ENCODE data around the gene ESF1.

The ESF1 gene

GRCh38 chr20:13692802-13693736 is 91.7 kb downstream of the ESF1 start:
- Histone ChIP-seq H3K36me3 (ENCODE audit: control insufficient read depth, insufficient read depth, low read length) (no peaks in the 10 kb centered on the region), H3K27me3 (ENCODE audit: control insufficient read depth, insufficient read depth, low read length) (no peaks in the 10 kb centered on the region), H3K4me3 (ENCODE audit: low read depth, low read length) (no peak overlapping the region), H3K4me1 (ENCODE audit: control insufficient read depth, insufficient read depth, low read length) (no peaks in the 10 kb centered on the region), H3K9me3 (ENCODE audit: control insufficient read depth, insufficient read depth, low read length) (no peaks in the 10 kb centered on the region), H3K27ac (ENCODE audit: low read depth, low read length) (no peak overlapping the region), H3K9ac (ENCODE audit: low read depth, low read length) (no peak overlapping the region)

- Histone ChIP-seq H3K4me3 (ENCODE audit: low read depth, low read length) (no peak overlapping the region), H3K36me3 (ENCODE audit: control insufficient read depth, insufficient read depth, low read length) (no peaks in the 10 kb centered on the region)
These were observed 93.8 kb downstream of the ESF1 start for GRCh38 chr20:13690943-13691342.

GRCh38 chr20:13687815-13688214 is 96.9 kb downstream of the ESF1 start:
- Histone ChIP-seq H3K4me1 (ENCODE audit: control insufficient read depth, insufficient read depth, low read length) (no peaks in the 10 kb centered on the region), H3K27ac (ENCODE audit: low read depth, low read length) (no peak overlapping the region), H3K4me3 (ENCODE audit: low read depth, low read length) (no peak overlapping the region), H3K36me3 (ENCODE audit: control insufficient read depth, insufficient read depth, low read length) (no peaks in the 10 kb centered on the region), H3K9me3 (ENCODE audit: control insufficient read depth, insufficient read depth, low read length) (no peaks in the 10 kb centered on the region), H3K9ac (ENCODE audit: low read depth, low read length) (no peak overlapping the region), H3K27me3 (ENCODE audit: control insufficient read depth, insufficient read depth, low read length) (no peaks in the 10 kb centered on the region)

More at GRCh38 chr20:13690943-13691342, 93.8 kb downstream of the ESF1 start:
- Histone ChIP-seq H3K9ac (ENCODE audit: low read depth, low read length) (no peak overlapping the region), H3K27ac (ENCODE audit: low read depth, low read length) (no peak overlapping the region), H3K27me3 (ENCODE audit: control insufficient read depth, insufficient read depth, low read length) (no peaks in the 10 kb centered on the region), H3K4me1 (ENCODE audit: control insufficient read depth, insufficient read depth, low read length) (no peaks in the 10 kb centered on the region), H3K9me3 (ENCODE audit: control insufficient read depth, insufficient read depth, low read length) (no peaks in the 10 kb centered on the region)

- Histone ChIP-seq H3K4me3 (ENCODE audit: low read depth, low read length) (no peak overlapping the region), H3K9ac (ENCODE audit: low read depth, low read length) (no peak overlapping the region), H3K36me3 (ENCODE audit: control insufficient read depth, insufficient read depth, low read length) (no peaks in the 10 kb centered on the region), H3K9me3 (ENCODE audit: control insufficient read depth, insufficient read depth, low read length) (no peaks in the 10 kb centered on the region), H3K27ac (ENCODE audit: low read depth, low read length) (no peak overlapping the region), H3K4me1 (ENCODE audit: control insufficient read depth, insufficient read depth, low read length) (no peaks in the 10 kb centered on the region), H3K27me3 (ENCODE audit: control insufficient read depth, insufficient read depth, low read length) (no peaks in the 10 kb centered on the region)
These were observed 99.1 kb downstream of the ESF1 start for GRCh38 chr20:13685623-13686022.

- H3K4me1 ChIP-seq (ENCODE audit: control insufficient read depth, insufficient read depth, low read length), result no peaks in the 10 kb centered on the region
- no peaks in the 10 kb centered on the region for H3K9me3 ChIP-seq (ENCODE audit: control insufficient read depth, insufficient read depth, low read length)
- no peaks in the 10 kb centered on the region for H3K36me3 ChIP-seq (ENCODE audit: control insufficient read depth, insufficient read depth, low read length)
- H3K9ac ChIP-seq (ENCODE audit: low read depth, low read length), result no peak overlapping the region
- no peaks in the 10 kb centered on the region for H3K27me3 ChIP-seq (ENCODE audit: control insufficient read depth, insufficient read depth, low read length)
- H3K27ac ChIP-seq (ENCODE audit: low read depth, low read length), result no peak overlapping the region
- no peak overlapping the region for H3K4me3 ChIP-seq (ENCODE audit: low read depth, low read length)
These were observed 100.0 kb downstream of the ESF1 start for GRCh38 chr20:13684566-13685222.

- Histone ChIP-seq H3K27me3 (ENCODE audit: control insufficient read depth, insufficient read depth, low read length) (no peaks in the 10 kb centered on the region), H3K36me3 (ENCODE audit: control insufficient read depth, insufficient read depth, low read length) (no peaks in the 10 kb centered on the region), H3K4me1 (ENCODE audit: control insufficient read depth, insufficient read depth, low read length) (no peaks in the 10 kb centered on the region), H3K27ac (ENCODE audit: low read depth, low read length) (no peak overlapping the region), H3K9me3 (ENCODE audit: control insufficient read depth, insufficient read depth, low read length) (no peaks in the 10 kb centered on the region), H3K4me3 (ENCODE audit: low read depth, low read length) (no peak overlapping the region), H3K9ac (ENCODE audit: low read depth, low read length) (no peak overlapping the region)
These were observed 100.9 kb downstream of the ESF1 start for GRCh38 chr20:13683833-13684232.

- no peak overlapping the region for H3K9ac ChIP-seq (ENCODE audit: low read depth, low read length)
- H3K36me3 ChIP-seq (ENCODE audit: control insufficient read depth, insufficient read depth, low read length), result no peaks in the 10 kb centered on the region
- H3K27ac ChIP-seq (ENCODE audit: low read depth, low read length), result no peak overlapping the region
- H3K4me1 ChIP-seq (ENCODE audit: control insufficient read depth, insufficient read depth, low read length), result no peaks in the 10 kb centered on the region
- H3K9me3 ChIP-seq (ENCODE audit: control insufficient read depth, insufficient read depth, low read length), result no peaks in the 10 kb centered on the region
- no peaks in the 10 kb centered on the region for H3K27me3 ChIP-seq (ENCODE audit: control insufficient read depth, insufficient read depth, low read length)
- no peak overlapping the region for H3K4me3 ChIP-seq (ENCODE audit: low read depth, low read length)
These were observed 103.2 kb downstream of the ESF1 start for GRCh38 chr20:13681248-13682125.

GRCh38 chr20:13678944-13679343 is 105.8 kb downstream of the ESF1 start:
- H3K36me3 ChIP-seq (ENCODE audit: control insufficient read depth, insufficient read depth, low read length), result no peaks in the 10 kb centered on the region
- no peak overlapping the region for H3K4me3 ChIP-seq (ENCODE audit: low read depth, low read length)
- no peaks in the 10 kb centered on the region for H3K9me3 ChIP-seq (ENCODE audit: control insufficient read depth, insufficient read depth, low read length)
- no peak overlapping the region for H3K27ac ChIP-seq (ENCODE audit: low read depth, low read length)
- H3K27me3 ChIP-seq (ENCODE audit: control insufficient read depth, insufficient read depth, low read length), result no peaks in the 10 kb centered on the region
- no peak overlapping the region for H3K9ac ChIP-seq (ENCODE audit: low read depth, low read length)
- no peaks in the 10 kb centered on the region for H3K4me1 ChIP-seq (ENCODE audit: control insufficient read depth, insufficient read depth, low read length)

- Histone ChIP-seq H3K4me1 (ENCODE audit: control insufficient read depth, insufficient read depth, low read length) (no peaks in the 10 kb centered on the region), H3K27me3 (ENCODE audit: control insufficient read depth, insufficient read depth, low read length) (no peaks in the 10 kb centered on the region), H3K9ac (ENCODE audit: low read depth, low read length) (no peak overlapping the region), H3K36me3 (ENCODE audit: control insufficient read depth, insufficient read depth, low read length) (no peaks in the 10 kb centered on the region), H3K9me3 (ENCODE audit: control insufficient read depth, insufficient read depth, low read length) (no peaks in the 10 kb centered on the region), H3K4me3 (ENCODE audit: low read depth, low read length) (no peak overlapping the region), H3K27ac (ENCODE audit: low read depth, low read length) (no peak overlapping the region)
These were observed 107.5 kb downstream of the ESF1 start for GRCh38 chr20:13677241-13677640.

- H3K9ac ChIP-seq (ENCODE audit: low read depth, low read length), result no peak overlapping the region
- no peaks in the 10 kb centered on the region for H3K9me3 ChIP-seq (ENCODE audit: control insufficient read depth, insufficient read depth, low read length)
- no peak overlapping the region for H3K27ac ChIP-seq (ENCODE audit: low read depth, low read length)
- H3K36me3 ChIP-seq (ENCODE audit: control insufficient read depth, insufficient read depth, low read length), result no peaks in the 10 kb centered on the region
- H3K4me3 ChIP-seq (ENCODE audit: low read depth, low read length), result no peak overlapping the region
- H3K27me3 ChIP-seq (ENCODE audit: control insufficient read depth, insufficient read depth, low read length), result no peaks in the 10 kb centered on the region
- no peaks in the 10 kb centered on the region for H3K4me1 ChIP-seq (ENCODE audit: control insufficient read depth, insufficient read depth, low read length)
These were observed 108.0 kb downstream of the ESF1 start for GRCh38 chr20:13676682-13677081.
